H1 (cell line): ENCODE measurements around the gene B9D1. TPM values are rescaled to one million over a fixed set of nuclear protein-coding genes. Genes with fewer than 3 reads are reported as not detected.

Experiments
- RAD21 ChIP-seq, 2 experiments: IDR thresholded peaks in 1 of 2; conservative IDR thresholded peaks in 1 of 2; 2 replicates each; pipeline ENCODE4 v1.6.1; 2011; ENCODE audit warnings: low read depth in 2 of 2, low read length in 2 of 2, improper control_type of control experiment in 1 of 2, inconsistent platforms in 1 of 2, mild to moderate bottlenecking in 1 of 2, moderate library complexity in 1 of 2
- TAF7 ChIP-seq: optimal IDR thresholded peaks from 2 replicates; pipeline ENCODE3; 2011; ENCODE audit warnings: low read depth, mild to moderate bottlenecking, inconsistent platforms, low read length, moderate library complexity, borderline replicate concordance
- polyA plus RNA-seq, 7 experiments: library from polyadenylated mRNA; depleted of rRNA in 3 of 7; stranded (reverse) in 5 of 7; unstranded in 2 of 7; fragments of >200 nt in 5 of 7; fragments of 200-250 nt in 2 of 7; gene quantifications; 1 replicate in 5 of 7; 2 replicates in 1 of 7; 4 replicates in 1 of 7; pipeline versions ENCODE4 v1.2.1 to v1.2.3, GENCODE V29; 2011 to 2013; ENCODE audit warnings: missing spikeins in 2 of 7, mixed read lengths in 2 of 7
- total RNA-seq: library from RNA; stranded (reverse); fragmentation: NEBNext Ultra II Directional; extraction: Animal tissue kit (Norgen Biotek cat#: 25700); gene quantifications from 2 replicates; pipeline ENCODE4 v1.2.1, GENCODE V29; 2021

B9D1 gene
- total and polyA plus RNA-seq, 2 of the 8 experiments (the other 6 are each of a cell fraction or from before 2014, with no cell fraction given) = 24.6 to 65.7 TPM

DNA sequence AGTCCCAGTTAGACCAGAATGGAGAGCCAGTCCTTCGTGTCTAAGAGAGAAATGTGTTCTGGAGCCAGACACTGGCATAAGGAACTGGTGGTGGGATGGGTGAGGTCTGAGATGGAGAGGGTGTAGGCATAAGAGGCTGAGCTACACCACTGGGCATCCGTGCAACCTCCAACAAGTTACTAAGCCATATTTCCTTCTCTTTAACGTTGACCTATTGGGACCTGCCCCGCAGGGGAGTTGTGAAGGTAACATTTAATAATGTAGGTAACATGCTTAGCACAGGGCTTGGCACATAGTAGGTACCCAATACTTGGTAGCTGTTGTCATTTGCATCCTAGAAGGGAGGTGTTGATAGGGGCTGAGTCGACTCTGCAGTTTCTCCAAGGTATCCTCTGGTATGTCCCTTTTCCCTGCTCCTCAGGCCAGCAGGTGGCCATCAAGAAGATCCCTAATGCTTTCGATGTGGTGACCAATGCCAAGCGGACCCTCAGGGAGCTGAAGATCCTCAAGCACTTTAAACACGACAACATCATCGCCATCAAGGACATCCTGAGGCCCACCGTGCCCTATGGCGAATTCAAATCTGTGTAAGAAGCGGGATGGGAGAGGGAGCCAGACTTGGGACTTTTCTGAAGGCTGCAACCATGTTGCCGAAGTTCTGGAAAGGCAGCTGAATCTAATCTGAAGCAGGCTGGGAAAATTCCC lies 17.0 kb upstream of the B9D1 start (continued):
- TF ChIP-seq RAD21 (IDR thresholded peaks at IDR 0.05 in 1 of 2, conservative IDR thresholded peaks at IDR 0.05 in 1 of 2; ENCODE audit: low read depth in 2 of 2, low read length in 2 of 2) (no peak), TAF7 (no peak)
